Hematopoietic multipotent progenitor cell treated with erythropoietin and hydrocortisone succinate and interleukin-3 and kit ligand, for 6 days (in vitro differentiated cells): Measurements from ENCODE around the gene LAPTM5.
"Not testable (repeated sequence)": the region's sequence is repeated elsewhere in the genome, so short reads cannot be mapped to it uniquely, and the experiment has no call there.

ENCODE experiments used
- DNase-seq: peaks from one replicate; pipeline ENCODE4 v3.0.0-alpha.2; 2015

The LAPTM5 gene

DNA sequence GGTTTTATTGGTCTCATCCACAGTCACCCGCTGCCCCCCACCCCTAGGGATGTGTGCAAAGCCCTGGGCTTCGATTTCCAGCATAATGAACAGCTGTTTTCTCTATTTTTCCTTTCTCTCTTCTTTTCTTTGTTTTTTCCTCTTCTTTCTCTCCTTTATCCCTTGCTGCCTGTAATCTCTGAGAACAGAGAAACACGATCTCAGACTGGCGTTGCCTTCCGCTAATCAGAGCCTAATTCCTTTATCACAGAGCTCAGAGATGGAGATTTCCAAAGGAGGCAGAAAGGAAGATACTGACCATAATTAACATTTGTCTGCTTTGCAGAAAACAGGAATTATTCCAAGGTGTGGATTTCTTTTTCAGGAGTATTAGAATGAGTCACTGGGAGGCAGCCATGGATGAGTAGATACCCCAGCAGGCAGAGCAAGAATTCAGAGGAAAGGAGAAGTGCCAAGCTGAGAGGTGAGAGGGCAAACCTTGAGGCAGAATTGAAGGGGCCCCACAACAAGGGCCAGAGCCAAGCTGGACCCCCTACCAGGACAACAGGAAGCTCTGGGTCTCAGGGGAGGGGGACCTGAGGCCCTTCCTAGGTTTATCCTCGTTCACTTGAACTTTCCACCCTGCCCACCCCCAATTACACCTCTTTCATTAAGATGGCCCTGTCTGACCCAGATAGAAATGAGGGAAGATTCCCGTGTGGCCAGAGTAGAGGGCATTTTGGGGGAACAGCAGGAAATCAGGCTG is 67.5 kb downstream of the LAPTM5 start:
- no peak for DNase-seq

DNA sequence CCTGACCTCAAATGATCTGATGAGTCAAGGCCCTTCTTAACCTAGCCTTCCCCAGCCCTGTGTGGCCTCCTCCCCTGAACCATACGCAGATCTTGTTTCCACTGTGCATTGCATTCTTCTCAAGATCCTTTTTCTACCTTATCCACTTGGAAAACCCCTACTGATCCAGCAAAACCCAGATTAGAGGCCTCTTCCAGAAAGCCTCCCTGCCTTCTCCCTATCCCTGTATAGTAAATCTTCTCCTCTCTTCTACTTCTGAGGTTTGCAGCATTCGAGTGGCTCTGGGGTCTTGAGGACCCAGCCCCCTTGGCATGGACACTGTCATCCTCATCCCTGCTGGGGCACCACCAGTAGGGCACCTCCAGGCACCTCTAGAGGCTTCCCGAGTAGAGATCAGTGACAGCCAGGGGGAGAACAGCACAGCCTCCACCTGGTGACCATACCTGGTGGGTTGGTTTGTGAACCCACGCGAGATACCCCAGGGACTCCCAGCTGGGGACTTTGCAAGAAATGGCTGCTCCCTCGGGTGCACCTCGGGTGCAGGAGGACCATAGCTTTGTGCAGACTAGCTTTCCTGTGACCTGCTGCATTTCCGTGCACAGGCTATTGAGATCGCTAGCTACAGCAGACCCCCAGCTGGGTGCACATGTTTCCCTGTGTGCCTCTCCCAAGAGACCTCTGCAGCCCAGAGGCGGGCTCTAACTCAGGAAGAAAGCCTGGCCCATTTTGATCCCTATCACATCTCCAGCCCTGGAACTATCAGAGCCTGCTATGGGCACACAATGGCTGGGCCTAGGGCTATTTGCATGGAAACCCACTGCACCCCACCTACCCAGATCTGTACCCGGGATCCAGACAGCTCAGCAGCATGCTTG is 68.4 kb downstream of the LAPTM5 start:
- DNase-seq = no peak

GRCh38 chr1:30688516-30688915 is 69.1 kb downstream of the LAPTM5 start:
- not testable (repeated sequence) for DNase-seq

- no peak for DNase-seq
Measured at GRCh38 chr1:30687886-30688285, 69.7 kb downstream of the LAPTM5 start.

DNA sequence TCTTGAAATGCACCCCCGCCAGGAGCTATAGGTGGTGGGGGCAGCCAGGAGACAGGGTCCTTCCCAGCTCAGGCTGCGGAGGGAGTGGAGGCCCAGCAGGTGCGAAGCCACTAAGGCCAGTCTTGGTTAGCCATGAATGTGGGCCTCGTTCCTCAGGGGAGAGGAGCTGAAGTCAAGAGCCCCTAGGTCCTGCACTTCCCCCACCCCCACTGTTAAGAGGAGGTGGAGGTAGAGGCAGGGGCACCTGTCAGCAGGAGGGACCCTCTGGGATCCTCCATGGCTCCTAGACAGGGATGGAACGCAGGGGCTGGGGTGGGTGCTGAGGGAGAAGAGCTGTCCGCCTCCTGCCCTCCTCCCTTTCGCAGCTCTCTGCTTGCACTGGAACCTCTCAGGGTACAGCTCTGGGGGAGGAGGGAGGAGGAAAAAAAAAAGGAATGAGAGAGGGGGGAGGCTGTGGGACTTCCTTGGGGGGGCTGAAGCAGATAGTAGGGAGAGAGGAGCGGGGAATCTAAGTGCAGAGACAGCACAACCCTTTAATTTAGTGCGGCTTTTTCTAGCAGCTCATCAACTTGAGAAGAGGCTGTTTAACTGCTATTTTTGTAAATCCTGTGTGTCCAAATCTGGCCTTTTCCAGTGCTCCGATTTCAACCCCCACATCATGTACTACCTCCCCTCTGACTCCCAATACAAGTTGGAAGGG is 71.2 kb downstream of the LAPTM5 start:
- DNase-seq = no peak

GRCh38 chr1:30685796-30686165 is 71.8 kb downstream of the LAPTM5 start:
- no peak for DNase-seq

GRCh38 chr1:30684881-30685795 is 72.4 kb downstream of the LAPTM5 start:
- no peak for DNase-seq

- DNase-seq = no peak
Measured at GRCh38 chr1:30684259-30684658, 73.3 kb downstream of the LAPTM5 start.

- DNase-seq = no peak
Measured at GRCh38 chr1:30683699-30684098, 73.9 kb downstream of the LAPTM5 start.
